DND-41 (cell line): ENCODE results near the gene SELENOS.

Experiments
- ATAC-seq: fragments of 200-7000 bp; cut with Tn5 transposase; 3 replicates; pipeline ENCODE4 v1.9.1; 2021; ENCODE audit warnings: low read depth; ENCODE audit not compliant: insufficient read depth
- DNase-seq: peaks from one replicate; pipeline ENCODE4 v3.0.0-alpha.2; 2020
- H2AFZ ChIP-seq: 2 replicates; pipeline ENCODE4 v1.6.0; 2012; ENCODE audit warnings: low read depth, low read length
- H3K27ac ChIP-seq: 2 replicates; pipeline ENCODE4 v1.5.1; 2012; ENCODE audit warnings: low read length, inconsistent platforms
- H3K27me3 ChIP-seq: fragments of 200-600 bp; sonication (generic); 2 replicates; pipeline ENCODE4 v1.6.0; 2012; ENCODE audit warnings: low read length, mild to moderate bottlenecking, inconsistent platforms; ENCODE audit not compliant: insufficient read depth, poor library complexity
- H3K36me3 ChIP-seq: 2 replicates; pipeline ENCODE4 v1.5.1; 2012; ENCODE audit warnings: low read length, inconsistent platforms; ENCODE audit not compliant: insufficient read depth
- H3K4me1 ChIP-seq: 2 replicates; pipeline ENCODE4 v1.5.1; 2012; ENCODE audit warnings: mild to moderate bottlenecking, low read length; ENCODE audit not compliant: insufficient read depth
- H3K4me2 ChIP-seq: 2 replicates; pipeline ENCODE4 v1.6.0; 2012; ENCODE audit warnings: mild to moderate bottlenecking, moderate library complexity, low read length, inconsistent platforms; ENCODE audit not compliant: insufficient read depth
- H3K4me3 ChIP-seq, 2 experiments: fragments of 200-600 bp in 1 of 2; shearing (Covaris generic) in 1 of 2; 2 replicates each; pipeline ENCODE4 v1.5.1; 2012 to 2016; ENCODE audit warnings: inconsistent platforms in 2 of 2, low read length in 2 of 2, mild to moderate bottlenecking in 2 of 2, low read depth in 1 of 2, moderate library complexity in 1 of 2
- H3K79me2 ChIP-seq: 2 replicates; pipeline ENCODE4 v1.6.0; 2012; ENCODE audit warnings: low read length, inconsistent platforms; ENCODE audit not compliant: insufficient read depth
- H3K9ac ChIP-seq: 2 replicates; pipeline ENCODE4 v1.6.0; 2012; ENCODE audit warnings: low read depth, mild to moderate bottlenecking, inconsistent platforms, low read length, moderate library complexity
- H3K9me3 ChIP-seq: 2 replicates; pipeline ENCODE4 v1.5.1; 2012; ENCODE audit warnings: low read length, moderate library complexity, mild to moderate bottlenecking, inconsistent platforms; ENCODE audit not compliant: insufficient read depth, severe bottlenecking
- H4K20me1 ChIP-seq: 2 replicates; pipeline ENCODE4 v1.6.0; 2012; ENCODE audit warnings: low read length; ENCODE audit not compliant: insufficient read depth
- CTCF ChIP-seq: IDR thresholded peaks from 2 replicates; pipeline ENCODE4 v1.5.1; 2012; ENCODE audit warnings: borderline replicate concordance, low read length, moderate library complexity, mild to moderate bottlenecking; ENCODE audit not compliant: poor library complexity, severe bottlenecking; ENCODE audit errors: extremely low read depth
- EZH2 ChIP-seq: IDR thresholded peaks from 3 replicates; pipeline ENCODE4 v1.6.1; 2012; ENCODE audit warnings: borderline replicate concordance, low read depth, mild to moderate bottlenecking, moderate library complexity, low read length, inconsistent platforms; ENCODE audit not compliant: severe bottlenecking

SELENOS gene

DNA sequence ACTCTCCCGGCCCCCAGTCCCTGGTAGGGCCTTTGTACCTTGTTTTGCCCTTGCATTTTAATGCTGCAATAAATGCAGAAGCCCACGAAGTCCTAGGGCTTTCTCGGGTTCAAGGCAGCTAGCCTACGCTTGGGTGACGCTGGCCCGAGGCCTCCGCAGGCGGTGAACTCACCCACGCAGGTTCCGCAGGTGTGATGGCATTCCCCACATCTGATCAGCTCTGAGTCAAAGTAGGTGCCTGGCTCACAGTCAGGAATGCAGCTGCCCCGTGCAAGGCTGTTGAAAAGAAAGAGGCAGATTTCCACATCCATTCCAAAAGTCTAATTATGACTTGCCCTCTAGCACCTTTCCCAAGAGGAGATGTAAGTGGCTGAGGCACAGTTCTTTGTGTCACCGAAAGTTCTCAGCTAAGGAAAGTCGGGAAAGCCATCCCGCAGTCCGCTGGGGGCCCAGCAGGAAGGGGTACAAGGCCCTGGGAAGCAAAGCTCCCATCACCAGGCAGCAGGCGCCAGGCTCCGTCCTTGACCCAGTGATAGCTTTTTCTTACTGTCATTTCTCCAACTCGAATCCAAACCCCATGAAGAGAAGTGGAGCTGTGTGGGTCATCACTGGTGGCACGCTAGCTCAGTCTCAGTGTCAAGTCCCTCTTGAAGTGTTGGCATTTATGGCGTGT, 41.0 kb upstream of the SELENOS start:
- H3K4me3 ChIP-seq = no peak overlapping the region
- ATAC-seq = no peak
- peaks cover 19% of the 10 kb centered on the region for H3K4me1 ChIP-seq
- H3K79me2 ChIP-seq = no peaks in the 10 kb centered on the region
- no peaks in the 10 kb centered on the region for H3K36me3 ChIP-seq
- no peak overlapping the region for H3K4me2 ChIP-seq
- no peak overlapping the region for H2AFZ ChIP-seq
- no peak overlapping the region for H3K27ac ChIP-seq
- no peaks in the 10 kb centered on the region for H4K20me1 ChIP-seq
- no peak for TF ChIP-seq CTCF
- DNase-seq = no peak
- no peak overlapping the region for H3K9ac ChIP-seq
- H3K27me3 ChIP-seq = no peaks in the 10 kb centered on the region
- H3K9me3 ChIP-seq = no peaks in the 10 kb centered on the region

GRCh38 chr15:101317336-101317872, 40.1 kb upstream of the SELENOS start:
- no peaks in the 10 kb centered on the region for H4K20me1 ChIP-seq
- no peaks in the 10 kb centered on the region for H3K79me2 ChIP-seq
- H3K4me2 ChIP-seq = no peak overlapping the region
- no peaks in the 10 kb centered on the region for H3K27me3 ChIP-seq
- H3K4me1 ChIP-seq = peaks cover 19% of the 10 kb centered on the region
- H3K27ac ChIP-seq = no peak overlapping the region
- no peak overlapping the region for H3K9ac ChIP-seq
- ATAC-seq (no peak), DNase-seq (no peak)
- no peak overlapping the region for H2AFZ ChIP-seq
- TF ChIP-seq EZH2 = no peak
- TF ChIP-seq CTCF = no peak
- no peaks in the 10 kb centered on the region for H3K36me3 ChIP-seq
- H3K4me3 ChIP-seq = no peak overlapping the region
- no peaks in the 10 kb centered on the region for H3K9me3 ChIP-seq

GRCh38 chr15:101316529-101316928, 39.2 kb upstream of the SELENOS start:
- Histone ChIP-seq H4K20me1 (no peaks in the 10 kb centered on the region), H3K27ac (no peak overlapping the region)
- no peak for ATAC-seq

More at GRCh38 chr15:101316529-101316928, 39.2 kb upstream of the SELENOS start:
- Histone ChIP-seq H3K4me3 (no peak overlapping the region), H3K9me3 (no peaks in the 10 kb centered on the region), H3K36me3 (no peaks in the 10 kb centered on the region), H3K79me2 (no peaks in the 10 kb centered on the region), H2AFZ (no peak overlapping the region), H3K9ac (no peak overlapping the region), H3K4me2 (no peak overlapping the region), H3K4me1 (peaks cover 18% of the 10 kb centered on the region), H3K27me3 (no peaks in the 10 kb centered on the region)
- no peak for TF ChIP-seq CTCF
- no peak for TF ChIP-seq EZH2
- DNase-seq = no peak
